Measurements from ENCODE around the gene LRRC8E. TPM values are rescaled to one million over a fixed set of nuclear protein-coding genes. Genes with fewer than 3 reads are reported as not detected.

LRRC8E gene
- total RNA-seq, 1 donor from 2014 or later = not detected

DNA sequence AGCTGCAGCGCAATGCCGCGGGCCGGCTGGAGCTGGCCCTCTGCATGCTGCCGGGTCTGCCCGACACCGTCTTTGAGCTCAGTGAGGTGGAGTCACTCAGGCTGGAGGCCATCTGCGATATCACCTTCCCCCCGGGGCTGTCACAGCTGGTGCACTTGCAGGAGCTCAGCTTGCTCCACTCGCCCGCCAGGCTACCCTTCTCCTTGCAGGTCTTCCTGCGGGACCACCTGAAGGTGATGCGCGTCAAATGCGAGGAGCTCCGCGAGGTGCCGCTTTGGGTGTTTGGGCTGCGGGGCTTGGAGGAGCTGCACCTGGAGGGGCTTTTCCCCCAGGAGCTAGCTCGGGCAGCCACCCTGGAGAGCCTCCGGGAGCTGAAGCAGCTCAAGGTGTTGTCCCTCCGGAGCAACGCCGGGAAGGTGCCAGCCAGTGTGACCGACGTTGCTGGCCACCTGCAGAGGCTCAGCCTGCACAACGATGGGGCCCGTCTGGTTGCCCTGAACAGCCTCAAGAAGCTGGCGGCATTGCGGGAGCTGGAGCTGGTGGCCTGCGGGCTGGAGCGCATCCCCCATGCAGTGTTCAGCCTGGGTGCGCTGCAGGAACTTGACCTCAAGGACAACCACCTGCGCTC lies 11.6 kb downstream of the LRRC8E start:
- DNase-seq (ENCODE audit: low spot score in 2 of 2) = no peak
- TF ChIP-seq, protein P1, sequence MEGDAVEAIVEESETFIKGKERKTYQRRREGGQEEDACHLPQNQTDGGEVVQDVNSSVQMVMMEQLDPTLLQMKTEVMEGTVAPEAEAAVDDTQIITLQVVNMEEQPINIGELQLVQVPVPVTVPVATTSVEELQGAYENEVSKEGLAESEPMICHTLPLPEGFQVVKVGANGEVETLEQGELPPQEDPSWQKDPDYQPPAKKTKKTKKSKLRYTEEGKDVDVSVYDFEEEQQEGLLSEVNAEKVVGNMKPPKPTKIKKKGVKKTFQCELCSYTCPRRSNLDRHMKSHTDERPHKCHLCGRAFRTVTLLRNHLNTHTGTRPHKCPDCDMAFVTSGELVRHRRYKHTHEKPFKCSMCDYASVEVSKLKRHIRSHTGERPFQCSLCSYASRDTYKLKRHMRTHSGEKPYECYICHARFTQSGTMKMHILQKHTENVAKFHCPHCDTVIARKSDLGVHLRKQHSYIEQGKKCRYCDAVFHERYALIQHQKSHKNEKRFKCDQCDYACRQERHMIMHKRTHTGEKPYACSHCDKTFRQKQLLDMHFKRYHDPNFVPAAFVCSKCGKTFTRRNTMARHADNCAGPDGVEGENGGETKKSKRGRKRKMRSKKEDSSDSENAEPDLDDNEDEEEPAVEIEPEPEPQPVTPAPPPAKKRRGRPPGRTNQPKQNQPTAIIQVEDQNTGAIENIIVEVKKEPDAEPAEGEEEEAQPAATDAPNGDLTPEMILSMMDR (IDR thresholded peaks at IDR 0.05) = no peak
- Histone ChIP-seq H3K9me3 (no peaks in the 10 kb centered on the region), H3K36me3 (no peaks in the 10 kb centered on the region), H3K27ac (no peak overlapping the region), H3K4me1 (peaks cover 4 to 12% of the 10 kb centered on the region in 2 donors), H3K27me3 (no peaks in the 10 kb centered on the region), H3K4me3 (no peak overlapping the region)
- intact Hi-C loops (cut with DNase I) = no loop called here

DNA sequence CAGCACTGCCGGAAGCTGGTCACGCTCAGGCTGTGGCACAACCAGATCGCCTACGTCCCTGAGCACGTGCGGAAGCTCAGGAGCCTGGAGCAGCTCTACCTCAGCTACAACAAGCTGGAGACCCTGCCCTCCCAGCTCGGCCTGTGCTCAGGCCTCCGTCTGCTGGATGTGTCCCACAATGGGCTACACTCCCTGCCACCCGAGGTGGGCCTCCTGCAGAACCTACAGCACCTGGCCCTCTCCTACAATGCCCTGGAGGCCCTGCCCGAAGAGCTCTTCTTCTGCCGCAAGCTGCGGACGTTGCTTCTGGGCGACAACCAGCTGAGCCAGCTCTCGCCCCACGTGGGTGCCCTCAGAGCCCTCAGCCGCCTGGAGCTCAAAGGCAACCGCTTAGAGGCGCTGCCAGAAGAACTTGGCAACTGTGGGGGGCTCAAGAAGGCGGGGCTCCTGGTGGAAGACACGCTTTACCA lies 12.1 kb downstream of the LRRC8E start:
- Histone ChIP-seq H3K4me1 (peaks cover 5 to 18% of the 10 kb centered on the region in 2 donors), H3K9me3 (no peaks in the 10 kb centered on the region), H3K27ac (no peak overlapping the region), H3K36me3 (peaks cover 0 to under 1% of the 10 kb centered on the region in 2 donors), H3K4me3 (no peak overlapping the region), H3K27me3 (no peaks in the 10 kb centered on the region)
- DNase-seq (ENCODE audit: low spot score in 2 of 2) = no peak
- intact Hi-C loops (cut with DNase I) = no loop called here
- TF ChIP-seq, protein P1 (IDR thresholded peaks at IDR 0.05) = no peak

DNA sequence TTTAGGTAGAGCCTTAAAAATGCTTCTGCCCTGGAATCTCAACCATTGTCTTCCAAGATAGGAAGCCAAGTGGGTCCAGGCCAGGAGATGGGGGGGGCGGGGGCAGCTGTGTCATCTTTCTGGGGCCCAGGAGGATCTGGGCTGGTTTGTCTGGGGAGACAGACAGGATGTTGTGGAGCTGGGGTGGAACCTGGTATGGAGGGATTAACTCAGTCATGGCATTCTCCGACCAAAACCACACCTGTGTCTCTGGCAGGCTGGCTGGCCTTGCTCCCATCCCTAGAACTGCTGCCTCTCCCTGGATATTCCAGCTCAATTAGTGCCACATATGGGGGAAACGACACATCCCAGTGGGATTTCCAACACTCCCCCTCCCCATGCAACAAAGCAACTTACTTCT lies 12.6 kb downstream of the LRRC8E start:
- H3K4me1 ChIP-seq = peaks cover 5 to 20% of the 10 kb centered on the region in 2 donors
- no peaks in the 10 kb centered on the region for H3K27me3 ChIP-seq
- H3K4me3 ChIP-seq = no peak overlapping the region
- H3K9me3 ChIP-seq = no peaks in the 10 kb centered on the region
- TF ChIP-seq, protein P1 (IDR thresholded peaks at IDR 0.05) = no peak
- H3K36me3 ChIP-seq = peaks cover 4 to 6% of the 10 kb centered on the region in 2 donors
- DNase-seq (ENCODE audit: low spot score in 2 of 2) = no peak
- intact Hi-C loops (cut with DNase I) = no loop called here
- no peak overlapping the region for H3K27ac ChIP-seq

DNA sequence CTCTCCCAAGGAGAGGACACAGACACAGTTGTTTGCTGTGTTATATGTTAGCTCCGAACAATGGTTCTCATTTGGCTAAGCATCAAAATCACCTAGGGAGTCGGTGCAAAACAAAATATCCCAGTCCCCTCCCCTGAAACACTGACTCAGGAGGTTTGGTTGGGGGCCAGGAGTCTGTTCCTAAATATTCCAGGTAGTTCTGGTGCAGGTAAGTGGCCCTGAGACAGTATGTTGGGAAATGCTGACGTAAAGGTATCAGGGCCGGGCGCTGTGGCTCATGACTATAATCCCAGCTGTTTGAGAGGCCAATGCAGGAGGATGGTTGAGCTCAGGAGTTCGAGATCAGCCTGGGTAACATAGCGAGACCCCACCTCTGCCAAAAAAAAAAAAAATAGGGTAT lies 13.0 kb downstream of the LRRC8E start:
- Histone ChIP-seq H3K4me1 (peaks cover 5 to 20% of the 10 kb centered on the region in 2 donors), H3K36me3 (peaks cover 8% of the 10 kb centered on the region in 2 donors), H3K9me3 (no peaks in the 10 kb centered on the region), H3K4me3 (no peak overlapping the region), H3K27me3 (no peaks in the 10 kb centered on the region), H3K27ac (no peak overlapping the region)
- TF ChIP-seq, protein P1 (IDR thresholded peaks at IDR 0.05) = no peak
- no peak for DNase-seq (ENCODE audit: low spot score in 2 of 2)
- intact Hi-C loops (cut with DNase I) = no loop called here

DNA sequence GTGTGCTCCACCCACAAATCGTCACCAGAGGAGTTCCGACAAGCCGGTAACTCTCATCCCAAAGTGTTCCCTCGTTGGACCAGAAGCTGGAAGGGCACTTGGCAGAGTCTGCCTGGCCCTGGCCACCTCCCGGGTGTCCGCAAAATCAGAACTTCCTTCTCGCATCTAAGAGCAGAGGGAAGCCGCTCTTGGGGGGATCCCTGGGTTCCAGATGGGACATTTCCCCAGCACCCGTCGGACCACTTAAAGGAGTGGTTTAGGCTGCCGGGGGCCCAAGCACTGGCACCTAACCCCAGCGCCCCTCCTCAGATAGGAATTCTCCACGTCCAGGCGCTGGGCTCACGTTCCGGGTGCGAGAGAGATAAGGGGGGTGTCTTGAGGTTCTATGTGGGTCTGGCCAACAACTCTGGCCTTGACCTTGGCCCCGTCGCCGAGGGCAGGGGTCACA lies 14.5 kb downstream of the LRRC8E start:
- Histone ChIP-seq H3K27ac (peak overlapping the region; percentile 68), H3K36me3 (peaks cover 8 to 11% of the 10 kb centered on the region in 2 donors), H3K4me3 (peak overlapping the region; percentile 62 to 97), H3K9me3 (no peaks in the 10 kb centered on the region), H3K27me3 (no peaks in the 10 kb centered on the region), H3K4me1 (peaks cover 5 to 22% of the 10 kb centered on the region in 2 donors)
- DNase-seq (ENCODE audit: low spot score in 2 of 2) = no peak
- TF ChIP-seq, protein P1 (IDR thresholded peaks at IDR 0.05) = no peak
- intact Hi-C loops (cut with DNase I) = loop anchor here (1.0 kb wide), 3 partner anchors 17 to 74 kb away; partner anchors contain the start of genes SNAPC2 and TIMM44

Data from ascending aorta (tissue), 2 donors.